ENCODE data around the gene PCLO.

DNA sequence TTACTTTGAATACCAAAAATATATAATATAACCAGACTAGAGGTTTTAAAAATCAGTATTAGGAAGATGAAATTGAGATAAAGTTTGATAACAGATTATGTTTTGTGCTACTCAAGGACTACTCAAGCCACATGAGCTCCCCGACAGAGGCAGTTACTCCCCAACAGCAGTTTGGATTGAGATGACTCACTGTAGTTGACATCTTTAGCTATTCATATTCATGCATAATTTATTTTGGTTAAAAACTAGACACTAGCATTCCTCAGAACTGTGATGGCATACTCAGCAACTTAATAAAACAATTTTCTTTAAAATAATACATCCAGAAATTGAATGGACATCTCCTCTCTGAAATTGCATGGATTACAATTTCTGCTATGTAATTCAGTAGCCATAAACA is 19.6 kb downstream of the PCLO start:
- no peak for TF ChIP-seq POLR2A (IDR thresholded peaks at IDR 0.05)
- TF ChIP-seq, protein P1, sequence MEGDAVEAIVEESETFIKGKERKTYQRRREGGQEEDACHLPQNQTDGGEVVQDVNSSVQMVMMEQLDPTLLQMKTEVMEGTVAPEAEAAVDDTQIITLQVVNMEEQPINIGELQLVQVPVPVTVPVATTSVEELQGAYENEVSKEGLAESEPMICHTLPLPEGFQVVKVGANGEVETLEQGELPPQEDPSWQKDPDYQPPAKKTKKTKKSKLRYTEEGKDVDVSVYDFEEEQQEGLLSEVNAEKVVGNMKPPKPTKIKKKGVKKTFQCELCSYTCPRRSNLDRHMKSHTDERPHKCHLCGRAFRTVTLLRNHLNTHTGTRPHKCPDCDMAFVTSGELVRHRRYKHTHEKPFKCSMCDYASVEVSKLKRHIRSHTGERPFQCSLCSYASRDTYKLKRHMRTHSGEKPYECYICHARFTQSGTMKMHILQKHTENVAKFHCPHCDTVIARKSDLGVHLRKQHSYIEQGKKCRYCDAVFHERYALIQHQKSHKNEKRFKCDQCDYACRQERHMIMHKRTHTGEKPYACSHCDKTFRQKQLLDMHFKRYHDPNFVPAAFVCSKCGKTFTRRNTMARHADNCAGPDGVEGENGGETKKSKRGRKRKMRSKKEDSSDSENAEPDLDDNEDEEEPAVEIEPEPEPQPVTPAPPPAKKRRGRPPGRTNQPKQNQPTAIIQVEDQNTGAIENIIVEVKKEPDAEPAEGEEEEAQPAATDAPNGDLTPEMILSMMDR (IDR thresholded peaks at IDR 0.05), result no peak
- no peak for TF ChIP-seq EP300 (IDR thresholded peaks at IDR 0.05)
